NCI-H1092 treated with DMSO at 0.1 percent for 48 hours (cell line): ENCODE results near the gene BTBD16.
A peak's percentile ranks its signal among the peaks of the same experiment; 100 is the strongest.

Source experiments
- DNase-seq: peaks from one replicate; lab custom pipeline; 2025; lab: John Stamatoyannopoulos, UW

The BTBD16 gene

GRCh38 chr10:122271076-122271475, at the start of gene BTBD16:
BTBD16 (plus strand) TSS chr10:122271296; CDS start chr10:122275082, 3,786 bp downstream.
- no peak for DNase-seq

GRCh38 chr10:122221958-122222357, 49.1 kb upstream of the BTBD16 start:
- no peak for DNase-seq

GRCh38 chr10:122222638-122223037, 48.5 kb upstream of the BTBD16 start:
- DNase-seq = no peak

- no peak for DNase-seq
Measured at GRCh38 chr10:122224159-122224558, 46.9 kb upstream of the BTBD16 start.

GRCh38 chr10:122225330-122225729, 45.8 kb upstream of the BTBD16 start:
- no peak for DNase-seq

- DNase-seq = no peak
Measured at GRCh38 chr10:122227754-122228153, 43.3 kb upstream of the BTBD16 start.

GRCh38 chr10:122229666-122230065, 41.4 kb upstream of the BTBD16 start:
- DNase-seq = no peak

GRCh38 chr10:122230222-122230621, 40.9 kb upstream of the BTBD16 start:
- DNase-seq = no peak

- DNase-seq = peak; percentile 33
Measured at GRCh38 chr10:122232769-122233168, 38.3 kb upstream of the BTBD16 start.

- DNase-seq = no peak
Measured at GRCh38 chr10:122233857-122234348, 37.2 kb upstream of the BTBD16 start.

GRCh38 chr10:122234416-122234815, 36.7 kb upstream of the BTBD16 start:
- DNase-seq = no peak

GRCh38 chr10:122236690-122237306, 34.3 kb upstream of the BTBD16 start:
- DNase-seq = no peak

- DNase-seq = no peak
Measured at GRCh38 chr10:122237331-122237990, 33.6 kb upstream of the BTBD16 start.

- no peak for DNase-seq
Measured at GRCh38 chr10:122239578-122240257, 31.4 kb upstream of the BTBD16 start.

GRCh38 chr10:122240401-122240800, 30.7 kb upstream of the BTBD16 start:
- DNase-seq = no peak

- DNase-seq = no peak
Measured at GRCh38 chr10:122241836-122242235, 29.3 kb upstream of the BTBD16 start.

- DNase-seq = no peak
Measured at GRCh38 chr10:122243550-122243949, 27.5 kb upstream of the BTBD16 start.

GRCh38 chr10:122244001-122244975, 26.8 kb upstream of the BTBD16 start:
- DNase-seq = no peak

GRCh38 chr10:122245136-122245535, 26.0 kb upstream of the BTBD16 start:
- DNase-seq = no peak

- no peak for DNase-seq
Measured at GRCh38 chr10:122245897-122246296, 25.2 kb upstream of the BTBD16 start.

GRCh38 chr10:122246830-122247520, 24.1 kb upstream of the BTBD16 start:
- no peak for DNase-seq
